Fibroblast of the aortic adventitia (primary cell): ENCODE data around the gene NACC2. TPM values are rescaled to one million over a fixed set of nuclear protein-coding genes. Genes with fewer than 3 reads are reported as not detected.

Experiments used
- DNase-seq: peaks from one replicate; pipeline ENCODE4 v3.0.0-alpha.2; 2010; ENCODE audit warnings: low read depth
- H3K4me3 ChIP-seq: 2 replicates; pipeline ENCODE4 v1.5.1; 2011; ENCODE audit warnings: low read depth, mild to moderate bottlenecking, control low read depth, low read length, moderate library complexity
- total RNA-seq: library from RNA; depleted of rRNA; stranded (reverse); fragments of >200 nt; gene quantifications from 2 replicates; pipeline ENCODE4 v1.2.3, GENCODE V29; 2012; ENCODE audit warnings: low replicate concordance
- TF ChIP-seq, protein P1 (sequence below): IDR thresholded peaks from 2 replicates; pipeline ENCODE4 v1.5.1; 2011; ENCODE audit warnings: mild to moderate bottlenecking, low read length, control low read depth, inconsistent platforms; ENCODE audit not compliant: insufficient read depth

Gene NACC2
- total RNA-seq, 1 donor: 17.4 TPM

GRCh38 chr9:136141682-136142413 is 46.8 kb upstream of the NACC2 start:
- no peak overlapping the region for H3K4me3 ChIP-seq
- DNase-seq: no peak
- TF ChIP-seq, protein P1, sequence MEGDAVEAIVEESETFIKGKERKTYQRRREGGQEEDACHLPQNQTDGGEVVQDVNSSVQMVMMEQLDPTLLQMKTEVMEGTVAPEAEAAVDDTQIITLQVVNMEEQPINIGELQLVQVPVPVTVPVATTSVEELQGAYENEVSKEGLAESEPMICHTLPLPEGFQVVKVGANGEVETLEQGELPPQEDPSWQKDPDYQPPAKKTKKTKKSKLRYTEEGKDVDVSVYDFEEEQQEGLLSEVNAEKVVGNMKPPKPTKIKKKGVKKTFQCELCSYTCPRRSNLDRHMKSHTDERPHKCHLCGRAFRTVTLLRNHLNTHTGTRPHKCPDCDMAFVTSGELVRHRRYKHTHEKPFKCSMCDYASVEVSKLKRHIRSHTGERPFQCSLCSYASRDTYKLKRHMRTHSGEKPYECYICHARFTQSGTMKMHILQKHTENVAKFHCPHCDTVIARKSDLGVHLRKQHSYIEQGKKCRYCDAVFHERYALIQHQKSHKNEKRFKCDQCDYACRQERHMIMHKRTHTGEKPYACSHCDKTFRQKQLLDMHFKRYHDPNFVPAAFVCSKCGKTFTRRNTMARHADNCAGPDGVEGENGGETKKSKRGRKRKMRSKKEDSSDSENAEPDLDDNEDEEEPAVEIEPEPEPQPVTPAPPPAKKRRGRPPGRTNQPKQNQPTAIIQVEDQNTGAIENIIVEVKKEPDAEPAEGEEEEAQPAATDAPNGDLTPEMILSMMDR: no peak

- DNase-seq: peak; percentile 67
- TF ChIP-seq, protein P1: no peak
- no peak overlapping the region for H3K4me3 ChIP-seq
Observed at GRCh38 chr9:136140966-136141365, 45.9 kb upstream of the NACC2 start.

DNA sequence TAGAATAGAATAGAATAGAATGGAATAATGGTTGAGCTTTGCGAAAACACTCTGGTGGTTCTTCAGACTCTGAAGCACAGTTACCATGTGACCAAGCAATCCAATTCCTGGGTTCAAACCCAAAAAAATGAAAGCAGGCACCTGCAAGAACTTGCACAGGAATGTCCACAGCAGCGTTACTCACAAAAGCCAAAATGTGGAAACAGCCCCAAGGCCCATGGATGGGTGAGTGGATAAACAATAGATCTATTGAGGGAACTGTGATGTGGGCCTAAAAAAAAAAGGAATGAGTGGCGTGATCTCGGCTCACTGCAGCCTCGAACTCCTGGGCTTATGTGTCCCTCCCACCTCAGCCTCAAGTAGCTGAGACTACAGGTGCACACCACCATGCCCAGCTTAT is 45.0 kb upstream of the NACC2 start:
- TF ChIP-seq, protein P1: no peak
- no peak for DNase-seq
- H3K4me3 ChIP-seq: no peak overlapping the region

DNA sequence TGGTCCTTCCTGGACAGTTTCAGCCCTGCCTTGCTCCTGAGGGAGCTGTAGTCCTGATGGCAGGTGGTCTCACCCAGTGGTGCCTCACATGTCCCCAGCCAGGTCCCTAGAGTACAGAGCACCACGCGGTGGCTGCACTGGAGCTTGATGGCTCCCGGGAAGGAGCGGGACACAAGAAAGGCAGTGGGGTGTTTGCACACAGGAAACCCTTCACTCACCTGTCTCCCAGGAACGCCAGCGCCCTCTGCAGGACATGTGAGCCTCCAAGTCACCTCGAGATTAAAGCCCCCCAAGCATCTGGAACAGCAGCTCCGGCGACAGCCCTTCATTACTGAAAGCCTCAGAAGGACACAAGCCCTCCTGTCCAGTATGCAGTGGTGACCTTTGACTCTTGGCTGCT is 43.5 kb upstream of the NACC2 start:
- H3K4me3 ChIP-seq: no peak overlapping the region
- DNase-seq: no peak
- TF ChIP-seq, protein P1: peak; percentile 20

GRCh38 chr9:136137321-136138265 is 42.5 kb upstream of the NACC2 start:
- TF ChIP-seq, protein P1: no peak
- no peak overlapping the region for H3K4me3 ChIP-seq
- no peak for DNase-seq

- TF ChIP-seq, protein P1: no peak
- DNase-seq: no peak
Observed at GRCh38 chr9:136136127-136136925, 41.2 kb upstream of the NACC2 start.

More at GRCh38 chr9:136136127-136136925, 41.2 kb upstream of the NACC2 start:
- no peak overlapping the region for H3K4me3 ChIP-seq
